Ishikawa (cell line): ENCODE measurements around the gene CBLC.

Experiments used
- CEBPB ChIP-seq: IDR thresholded peaks from 2 replicates; pipeline ENCODE4 v1.6.1; 2012
- EP300 ChIP-seq: IDR thresholded peaks from 2 replicates; pipeline ENCODE4 v1.6.1; 2012; ENCODE audit warnings: borderline replicate concordance
- MAX ChIP-seq: IDR thresholded peaks from 2 replicates; pipeline ENCODE4 v1.6.1; 2012
- REST ChIP-seq: IDR thresholded peaks from 2 replicates; pipeline ENCODE4 v1.6.1; 2012; ENCODE audit warnings: low read depth, mild to moderate bottlenecking

- TF ChIP-seq CEBPB (no peak), MAX (no peak), EP300 (no peak), REST (no peak)
Measured at GRCh38 chr19:44756089-44756562, 21.6 kb upstream of the CBLC start.
